Mammary epithelial cell (primary cell): ENCODE data around the gene HLA-B.

ENCODE experiments used
- CTCF ChIP-seq, 2 donors: IDR thresholded peaks in 1 of 2; conservative IDR thresholded peaks in 1 of 2; 2 replicates each; pipeline ENCODE4 v1.5.1; 2011 to 2012; ENCODE audit warnings: inconsistent platforms in 2 of 2, low read length in 2 of 2, mild to moderate bottlenecking in 2 of 2, control low read depth in 1 of 2, low read depth in 1 of 2; ENCODE audit not compliant: insufficient read depth in 1 of 2; ENCODE audit errors: extremely low read depth in 1 of 2
- EZH2 ChIP-seq: IDR thresholded peaks from 2 replicates; pipeline ENCODE4 v1.6.1; 2012; ENCODE audit warnings: low read length, inconsistent platforms, borderline replicate concordance

GRCh38 chr6:31345026-31345730 lies 11.8 kb downstream of the HLA-B start:
- TF ChIP-seq EZH2: no peak
- TF ChIP-seq CTCF (conservative IDR thresholded peaks at IDR 0.05 in 1 of 2, IDR thresholded peaks at IDR 0.05 in 1 of 2; ENCODE audit: extremely low read depth in 1 of 2, insufficient read depth in 1 of 2, low read depth in 1 of 2, low read length in 2 of 2): no peak
